ENCODE measurements around the gene DBNL.

DNA sequence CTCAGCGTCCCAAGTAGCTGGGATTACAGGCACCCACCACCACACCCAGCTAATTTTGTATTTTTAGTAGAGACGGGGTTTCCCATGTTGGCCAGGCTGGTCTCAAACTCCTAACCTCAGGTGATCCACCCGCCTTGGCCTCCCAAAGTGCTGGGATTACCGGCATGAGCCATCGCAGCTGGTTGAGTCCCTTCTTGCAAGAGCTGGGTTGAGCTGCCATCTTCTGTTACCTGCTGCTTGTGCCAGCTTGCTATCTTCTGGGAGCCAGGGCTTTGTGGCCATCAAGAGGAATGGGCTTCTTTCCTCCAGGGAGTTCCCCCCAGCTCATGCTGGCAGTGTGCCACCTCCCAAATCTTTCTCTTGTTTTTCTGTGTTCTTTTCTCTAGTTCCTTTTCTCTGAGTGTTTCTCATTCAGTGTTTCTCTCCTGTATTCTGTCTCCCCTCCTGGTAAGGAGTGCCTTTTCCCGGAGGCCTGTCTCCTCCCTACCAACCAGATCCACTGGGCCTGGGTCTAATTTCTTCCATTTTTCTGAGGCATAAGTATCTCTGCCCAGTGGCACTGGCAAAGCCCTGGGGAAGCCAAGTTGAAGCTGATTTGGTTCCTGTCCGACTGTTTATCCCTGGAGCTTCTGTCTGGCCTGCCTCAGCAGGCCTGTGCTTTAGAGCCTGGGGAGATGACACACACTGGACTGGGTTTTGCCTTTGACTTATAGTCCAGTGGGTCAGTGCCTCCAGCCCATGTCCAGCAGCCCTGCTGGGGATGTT lies 3.7 kb downstream of the DBNL start:
- TF ChIP-seq, protein P1, sequence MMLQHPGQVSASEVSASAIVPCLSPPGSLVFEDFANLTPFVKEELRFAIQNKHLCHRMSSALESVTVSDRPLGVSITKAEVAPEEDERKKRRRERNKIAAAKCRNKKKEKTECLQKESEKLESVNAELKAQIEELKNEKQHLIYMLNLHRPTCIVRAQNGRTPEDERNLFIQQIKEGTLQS (IDR thresholded peaks at IDR 0.05), result no peak
- TF ChIP-seq FOXA1 (IDR thresholded peaks at IDR 0.05), result no peak
- TF ChIP-seq GABPA (IDR thresholded peaks at IDR 0.05 in 1 of 2, conservative IDR thresholded peaks at IDR 0.05 in 1 of 2), result no peak
- TF ChIP-seq, protein P2, sequence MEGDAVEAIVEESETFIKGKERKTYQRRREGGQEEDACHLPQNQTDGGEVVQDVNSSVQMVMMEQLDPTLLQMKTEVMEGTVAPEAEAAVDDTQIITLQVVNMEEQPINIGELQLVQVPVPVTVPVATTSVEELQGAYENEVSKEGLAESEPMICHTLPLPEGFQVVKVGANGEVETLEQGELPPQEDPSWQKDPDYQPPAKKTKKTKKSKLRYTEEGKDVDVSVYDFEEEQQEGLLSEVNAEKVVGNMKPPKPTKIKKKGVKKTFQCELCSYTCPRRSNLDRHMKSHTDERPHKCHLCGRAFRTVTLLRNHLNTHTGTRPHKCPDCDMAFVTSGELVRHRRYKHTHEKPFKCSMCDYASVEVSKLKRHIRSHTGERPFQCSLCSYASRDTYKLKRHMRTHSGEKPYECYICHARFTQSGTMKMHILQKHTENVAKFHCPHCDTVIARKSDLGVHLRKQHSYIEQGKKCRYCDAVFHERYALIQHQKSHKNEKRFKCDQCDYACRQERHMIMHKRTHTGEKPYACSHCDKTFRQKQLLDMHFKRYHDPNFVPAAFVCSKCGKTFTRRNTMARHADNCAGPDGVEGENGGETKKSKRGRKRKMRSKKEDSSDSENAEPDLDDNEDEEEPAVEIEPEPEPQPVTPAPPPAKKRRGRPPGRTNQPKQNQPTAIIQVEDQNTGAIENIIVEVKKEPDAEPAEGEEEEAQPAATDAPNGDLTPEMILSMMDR (IDR thresholded peaks at IDR 0.05; ENCODE audit: low read depth, low read length, missing input control), result no peak
- no peak for TF ChIP-seq JUND (IDR thresholded peaks at IDR 0.05)
- TF ChIP-seq SP1 (IDR thresholded peaks at IDR 0.05), result no peak
- TF ChIP-seq, protein P3, sequence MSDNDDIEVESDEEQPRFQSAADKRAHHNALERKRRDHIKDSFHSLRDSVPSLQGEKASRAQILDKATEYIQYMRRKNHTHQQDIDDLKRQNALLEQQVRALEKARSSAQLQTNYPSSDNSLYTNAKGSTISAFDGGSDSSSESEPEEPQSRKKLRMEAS (IDR thresholded peaks at IDR 0.05), result no peak
- TF ChIP-seq HNF4G (IDR thresholded peaks at IDR 0.05), result no peak

Data from liver (tissue), 3 donors.